ENCODE measurements around the gene KRTAP2-4.

GRCh38 chr17:41052566-41052965 lies 13.1 kb downstream of the KRTAP2-4 start:
- TF ChIP-seq SRSF4 (IDR thresholded peaks at IDR 0.05; ENCODE audit: low read depth, low read length, poor library complexity, severe bottlenecking) (no peak), ZNF274 (CRISPR knock-in tag; IDR thresholded peaks at IDR 0.05) (no peak), ZNF18 (CRISPR knock-in tag; IDR thresholded peaks at IDR 0.05; ENCODE audit: insufficient replicate concordance) (no peak), POLR2A (IDR thresholded peaks at IDR 0.05; ENCODE audit: insufficient read depth in 1 of 2, low read depth in 2 of 2, low read length in 2 of 2) (no peak), EZH2 (conservative IDR thresholded peaks at IDR 0.05; ENCODE audit: low read depth, low read length) (no peak), RELA (CRISPR knock-in tag; IDR thresholded peaks at IDR 0.05) (no peak), JARID2 (CRISPR knock-in tag; IDR thresholded peaks at IDR 0.05; ENCODE audit: insufficient replicate concordance) (no peak), POLR2AphosphoS2 (IDR thresholded peaks at IDR 0.05; ENCODE audit: low read depth, low read length) (no peak)
- TF ChIP-seq, protein P1, sequence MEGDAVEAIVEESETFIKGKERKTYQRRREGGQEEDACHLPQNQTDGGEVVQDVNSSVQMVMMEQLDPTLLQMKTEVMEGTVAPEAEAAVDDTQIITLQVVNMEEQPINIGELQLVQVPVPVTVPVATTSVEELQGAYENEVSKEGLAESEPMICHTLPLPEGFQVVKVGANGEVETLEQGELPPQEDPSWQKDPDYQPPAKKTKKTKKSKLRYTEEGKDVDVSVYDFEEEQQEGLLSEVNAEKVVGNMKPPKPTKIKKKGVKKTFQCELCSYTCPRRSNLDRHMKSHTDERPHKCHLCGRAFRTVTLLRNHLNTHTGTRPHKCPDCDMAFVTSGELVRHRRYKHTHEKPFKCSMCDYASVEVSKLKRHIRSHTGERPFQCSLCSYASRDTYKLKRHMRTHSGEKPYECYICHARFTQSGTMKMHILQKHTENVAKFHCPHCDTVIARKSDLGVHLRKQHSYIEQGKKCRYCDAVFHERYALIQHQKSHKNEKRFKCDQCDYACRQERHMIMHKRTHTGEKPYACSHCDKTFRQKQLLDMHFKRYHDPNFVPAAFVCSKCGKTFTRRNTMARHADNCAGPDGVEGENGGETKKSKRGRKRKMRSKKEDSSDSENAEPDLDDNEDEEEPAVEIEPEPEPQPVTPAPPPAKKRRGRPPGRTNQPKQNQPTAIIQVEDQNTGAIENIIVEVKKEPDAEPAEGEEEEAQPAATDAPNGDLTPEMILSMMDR (CRISPR knock-in tag; IDR thresholded peaks at IDR 0.05), result no peak

Measured in HepG2 (cell line).